ENCODE data around the gene HOXA10. TPM values are rescaled to one million over a fixed set of nuclear protein-coding genes. Genes with fewer than 3 reads are reported as not detected.

Gene HOXA10
- total and polyA plus RNA-seq, 4 donors, result 0.03 to 0.70 (median 0.13) TPM

GRCh38 chr7:27140126-27140857 is 33.8 kb downstream of the HOXA10 start:
- 40% methylated on average over 15 of the region's 15 CpGs for WGBS
- Histone ChIP-seq H3K4me1 (ENCODE audit: control insufficient read depth in 4 of 4, insufficient read depth in 4 of 4, low read length in 3 of 4) (peaks cover 0 to 14% (median 8%) of the 10 kb centered on the region in 4 donors), H3K9ac (ENCODE audit: low read depth in 1 of 2, low read length in 2 of 2) (no peak overlapping the region), H3K36me3 (ENCODE audit: control insufficient read depth in 4 of 4, insufficient read depth in 3 of 4, low read depth in 1 of 4, low read length in 3 of 4) (no peaks in the 10 kb centered on the region), H3K9me3 (ENCODE audit: control insufficient read depth in 4 of 4, low read length in 3 of 4) (peaks cover 0 to 9% (median 0%) of the 10 kb centered on the region in 4 donors), H3K27me3 (ENCODE audit: control insufficient read depth in 4 of 4, insufficient read depth in 4 of 4, low read length in 3 of 4) (peaks cover 6 to 25% (median 14%) of the 10 kb centered on the region in 4 donors), H3K27ac (ENCODE audit: low read depth in 1 of 2, low read length in 2 of 2) (no peak overlapping the region), H3K4me3 (ENCODE audit: low read depth in 1 of 3, low read length in 3 of 3) (no peak overlapping the region)
- DNase-seq (ENCODE audit: low spot score), result no peak
- TF ChIP-seq NR2F2 (IDR thresholded peaks at IDR 0.05) (no peak), JUND (IDR thresholded peaks at IDR 0.05) (no peak), CTCF (IDR thresholded peaks at IDR 0.05; ENCODE audit: low read depth, low read length, missing input control) (no peak), FOXA2 (IDR thresholded peaks at IDR 0.05) (no peak), RXRA (IDR thresholded peaks at IDR 0.05) (no peak), EGR1 (IDR thresholded peaks at IDR 0.05; ENCODE audit: low read depth in 2 of 2) (no peak), HNF4A (conservative IDR thresholded peaks at IDR 0.05) (no peak), RAD21 (IDR thresholded peaks at IDR 0.05) (no peak), MAX (IDR thresholded peaks at IDR 0.05) (no peak), YY1 (IDR thresholded peaks at IDR 0.05) (no peak), HNF4G (IDR thresholded peaks at IDR 0.05) (no peak), FOXA1 (IDR thresholded peaks at IDR 0.05) (no peak), TAF1 (conservative IDR thresholded peaks at IDR 0.05) (no peak), SP1 (IDR thresholded peaks at IDR 0.05) (no peak)
- TF ChIP-seq, protein P1, sequence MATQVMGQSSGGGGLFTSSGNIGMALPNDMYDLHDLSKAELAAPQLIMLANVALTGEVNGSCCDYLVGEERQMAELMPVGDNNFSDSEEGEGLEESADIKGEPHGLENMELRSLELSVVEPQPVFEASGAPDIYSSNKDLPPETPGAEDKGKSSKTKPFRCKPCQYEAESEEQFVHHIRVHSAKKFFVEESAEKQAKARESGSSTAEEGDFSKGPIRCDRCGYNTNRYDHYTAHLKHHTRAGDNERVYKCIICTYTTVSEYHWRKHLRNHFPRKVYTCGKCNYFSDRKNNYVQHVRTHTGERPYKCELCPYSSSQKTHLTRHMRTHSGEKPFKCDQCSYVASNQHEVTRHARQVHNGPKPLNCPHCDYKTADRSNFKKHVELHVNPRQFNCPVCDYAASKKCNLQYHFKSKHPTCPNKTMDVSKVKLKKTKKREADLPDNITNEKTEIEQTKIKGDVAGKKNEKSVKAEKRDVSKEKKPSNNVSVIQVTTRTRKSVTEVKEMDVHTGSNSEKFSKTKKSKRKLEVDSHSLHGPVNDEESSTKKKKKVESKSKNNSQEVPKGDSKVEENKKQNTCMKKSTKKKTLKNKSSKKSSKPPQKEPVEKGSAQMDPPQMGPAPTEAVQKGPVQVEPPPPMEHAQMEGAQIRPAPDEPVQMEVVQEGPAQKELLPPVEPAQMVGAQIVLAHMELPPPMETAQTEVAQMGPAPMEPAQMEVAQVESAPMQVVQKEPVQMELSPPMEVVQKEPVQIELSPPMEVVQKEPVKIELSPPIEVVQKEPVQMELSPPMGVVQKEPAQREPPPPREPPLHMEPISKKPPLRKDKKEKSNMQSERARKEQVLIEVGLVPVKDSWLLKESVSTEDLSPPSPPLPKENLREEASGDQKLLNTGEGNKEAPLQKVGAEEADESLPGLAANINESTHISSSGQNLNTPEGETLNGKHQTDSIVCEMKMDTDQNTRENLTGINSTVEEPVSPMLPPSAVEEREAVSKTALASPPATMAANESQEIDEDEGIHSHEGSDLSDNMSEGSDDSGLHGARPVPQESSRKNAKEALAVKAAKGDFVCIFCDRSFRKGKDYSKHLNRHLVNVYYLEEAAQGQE (IDR thresholded peaks at IDR 0.05), result no peak
- TF ChIP-seq, protein P2, sequence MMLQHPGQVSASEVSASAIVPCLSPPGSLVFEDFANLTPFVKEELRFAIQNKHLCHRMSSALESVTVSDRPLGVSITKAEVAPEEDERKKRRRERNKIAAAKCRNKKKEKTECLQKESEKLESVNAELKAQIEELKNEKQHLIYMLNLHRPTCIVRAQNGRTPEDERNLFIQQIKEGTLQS (IDR thresholded peaks at IDR 0.05), result no peak
- TF ChIP-seq, protein P3, sequence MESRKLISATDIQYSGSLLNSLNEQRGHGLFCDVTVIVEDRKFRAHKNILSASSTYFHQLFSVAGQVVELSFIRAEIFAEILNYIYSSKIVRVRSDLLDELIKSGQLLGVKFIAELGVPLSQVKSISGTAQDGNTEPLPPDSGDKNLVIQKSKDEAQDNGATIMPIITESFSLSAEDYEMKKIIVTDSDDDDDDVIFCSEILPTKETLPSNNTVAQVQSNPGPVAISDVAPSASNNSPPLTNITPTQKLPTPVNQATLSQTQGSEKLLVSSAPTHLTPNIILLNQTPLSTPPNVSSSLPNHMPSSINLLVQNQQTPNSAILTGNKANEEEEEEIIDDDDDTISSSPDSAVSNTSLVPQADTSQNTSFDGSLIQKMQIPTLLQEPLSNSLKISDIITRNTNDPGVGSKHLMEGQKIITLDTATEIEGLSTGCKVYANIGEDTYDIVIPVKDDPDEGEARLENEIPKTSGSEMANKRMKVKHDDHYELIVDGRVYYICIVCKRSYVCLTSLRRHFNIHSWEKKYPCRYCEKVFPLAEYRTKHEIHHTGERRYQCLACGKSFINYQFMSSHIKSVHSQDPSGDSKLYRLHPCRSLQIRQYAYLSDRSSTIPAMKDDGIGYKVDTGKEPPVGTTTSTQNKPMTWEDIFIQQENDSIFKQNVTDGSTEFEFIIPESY (IDR thresholded peaks at IDR 0.05), result no peak
